Measurements from ENCODE around the gene SERPINA4. TPM values are rescaled to one million over a fixed set of nuclear protein-coding genes. Genes with fewer than 3 reads are reported as not detected.

The SERPINA4 gene
- total and polyA plus RNA-seq, 2 donors (not counting 3 experiments of a cell fraction or from before 2014, with no cell fraction given) = not detected

DNA sequence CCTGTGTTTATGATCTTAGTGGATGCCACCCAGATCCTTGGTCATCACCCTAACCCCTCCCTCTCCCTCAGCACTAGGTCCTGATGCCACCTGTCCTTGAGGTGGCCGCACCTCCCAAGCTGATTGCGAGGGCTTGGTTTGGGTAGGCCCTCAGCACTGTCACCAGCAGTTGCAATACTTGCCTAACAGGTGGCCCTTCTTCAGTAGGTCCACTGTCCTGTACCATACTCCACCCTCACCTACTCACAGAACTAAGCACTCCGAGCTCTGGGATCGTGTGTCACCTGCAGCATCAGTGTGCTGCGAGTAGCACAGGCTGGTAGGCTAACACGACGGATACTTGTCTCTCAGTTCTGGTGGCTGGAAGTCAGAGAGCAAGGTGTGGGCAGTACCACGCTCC lies 38.0 kb upstream of the SERPINA4 start:
- ChIA-PET CTCF (interaction anchor here (0.8 kb wide), 1 partner anchor 26 kb away, joined by 3 read pairs; no protein-coding TSS in a partner anchor), POLR2A (no interaction called here)
- FAIRE-seq (no peak), DNase-seq (ENCODE audit: low read depth, low spot score) (no peak)
- Histone ChIP-seq H2AFZ (ENCODE audit: low read depth, low read length) (no peak overlapping the region), H3K9ac (replicated peaks; ENCODE audit: extremely low read depth, insufficient read depth, low read length) (no peak overlapping the region), H3K4me3 (replicated peaks in 1 of 3; ENCODE audit: insufficient read depth in 1 of 3, low read depth in 1 of 3, low read length in 3 of 3) (no peak overlapping the region), H3K36me3 (ENCODE audit: control insufficient read depth in 2 of 2, extremely low read depth in 1 of 2, insufficient read depth in 2 of 2, low read length in 2 of 2) (no peaks in the 10 kb centered on the region), H3K27me3 (ENCODE audit: control insufficient read depth in 2 of 2, insufficient read depth in 2 of 2, low read length in 2 of 2) (no peaks in the 10 kb centered on the region), H3K9me1 (replicated peaks; ENCODE audit: control insufficient read depth, extremely low read depth, insufficient read depth, low read length) (no peaks in the 10 kb centered on the region), H3K4me2 (ENCODE audit: insufficient read depth, low read length) (no peak overlapping the region), H4K20me1 (replicated peaks; ENCODE audit: control insufficient read depth, extremely low read depth, insufficient read depth, low read length) (no peaks in the 10 kb centered on the region), H3K27ac (ENCODE audit: insufficient read depth, low read depth, low read length) (no peak overlapping the region), H3K79me2 (ENCODE audit: control insufficient read depth, insufficient read depth, low read length) (no peaks in the 10 kb centered on the region), H3K4me1 (ENCODE audit: control insufficient read depth, extremely low read depth, insufficient read depth, low read length) (no peaks in the 10 kb centered on the region), H3K9me3 (replicated peaks; ENCODE audit: control insufficient read depth, insufficient read depth, low read length) (no peaks in the 10 kb centered on the region)
- no TSS peak for BruUV-seq (replicated peaks)
- intact Hi-C loops (cut with micrococcal nuclease) = no loop called here
- TF ChIP-seq MYC (IDR thresholded peaks at IDR 0.05; ENCODE audit: low read depth, low read length) = no peak
- TF ChIP-seq, protein P1, sequence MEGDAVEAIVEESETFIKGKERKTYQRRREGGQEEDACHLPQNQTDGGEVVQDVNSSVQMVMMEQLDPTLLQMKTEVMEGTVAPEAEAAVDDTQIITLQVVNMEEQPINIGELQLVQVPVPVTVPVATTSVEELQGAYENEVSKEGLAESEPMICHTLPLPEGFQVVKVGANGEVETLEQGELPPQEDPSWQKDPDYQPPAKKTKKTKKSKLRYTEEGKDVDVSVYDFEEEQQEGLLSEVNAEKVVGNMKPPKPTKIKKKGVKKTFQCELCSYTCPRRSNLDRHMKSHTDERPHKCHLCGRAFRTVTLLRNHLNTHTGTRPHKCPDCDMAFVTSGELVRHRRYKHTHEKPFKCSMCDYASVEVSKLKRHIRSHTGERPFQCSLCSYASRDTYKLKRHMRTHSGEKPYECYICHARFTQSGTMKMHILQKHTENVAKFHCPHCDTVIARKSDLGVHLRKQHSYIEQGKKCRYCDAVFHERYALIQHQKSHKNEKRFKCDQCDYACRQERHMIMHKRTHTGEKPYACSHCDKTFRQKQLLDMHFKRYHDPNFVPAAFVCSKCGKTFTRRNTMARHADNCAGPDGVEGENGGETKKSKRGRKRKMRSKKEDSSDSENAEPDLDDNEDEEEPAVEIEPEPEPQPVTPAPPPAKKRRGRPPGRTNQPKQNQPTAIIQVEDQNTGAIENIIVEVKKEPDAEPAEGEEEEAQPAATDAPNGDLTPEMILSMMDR (IDR thresholded peaks at IDR 0.05; ENCODE audit: extremely low read depth in 1 of 2, insufficient read depth in 1 of 2, low read depth in 1 of 2, low read length in 2 of 2) = no peak
- TF ChIP-seq JUN (IDR thresholded peaks at IDR 0.05; ENCODE audit: borderline replicate concordance, insufficient read depth, insufficient read length, low read depth) = no peak
- TF ChIP-seq, protein P2, sequence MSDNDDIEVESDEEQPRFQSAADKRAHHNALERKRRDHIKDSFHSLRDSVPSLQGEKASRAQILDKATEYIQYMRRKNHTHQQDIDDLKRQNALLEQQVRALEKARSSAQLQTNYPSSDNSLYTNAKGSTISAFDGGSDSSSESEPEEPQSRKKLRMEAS (IDR thresholded peaks at IDR 0.05; ENCODE audit: insufficient read depth, insufficient read length) = no peak
- TF ChIP-seq GATA2 (IDR thresholded peaks at IDR 0.05; ENCODE audit: insufficient read depth, insufficient read length, low read depth, low read length) = no peak
- no peak for TF ChIP-seq POLR2A (IDR thresholded peaks at IDR 0.05; ENCODE audit: low read depth, low read length)
- no peak for TF ChIP-seq EZH2 (IDR thresholded peaks at IDR 0.05; ENCODE audit: borderline replicate concordance, low read depth, low read length, severe bottlenecking)
- TF ChIP-seq POLR2AphosphoS5 (IDR thresholded peaks at IDR 0.05; ENCODE audit: insufficient read depth, low read depth, low read length) = no peak
- no peak for TF ChIP-seq FOS (IDR thresholded peaks at IDR 0.05; ENCODE audit: borderline replicate concordance, insufficient read depth, low read length)
- dilution Hi-C loops (cut with MboI; ENCODE audit: extremely low pct_ligation_motif_present, low sequenced_read_pairs) = no loop called here

Data from endothelial cell of umbilical vein (primary cell).